GM12878 (cell line): ENCODE results near the gene RAB7B. TPM values are rescaled to one million over a fixed set of nuclear protein-coding genes. Genes with fewer than 3 reads are reported as not detected.

ENCODE experiments used
- ATAC-seq: fragments of 200-7000 bp; cut with Tn5 transposase; 3 replicates; pipeline ENCODE4 v1.9.1; 2020; ENCODE audit warnings: mild to moderate bottlenecking, moderate library complexity
- BruUV-seq: library from RNA; stranded (reverse); fragments of 400-500 nt; replicated peaks from 2 replicates; lab custom pipeline; 2021; lab: Mats Ljungman, UMichigan
- CTCF ChIA-PET: fragments of 300-600 bp; sonication (Branson Sonifier 250); formaldehyde crosslinking; extraction: SDS; loops from one replicate; lab custom pipeline; 2021; ENCODE audit warnings: inconsistent platforms; lab: Yijun Ruan, JAX
- POLR2A ChIA-PET: fragments of 350-600 bp; formaldehyde crosslinking; extraction: SDS; loops from one replicate; lab custom pipeline; 2021; ENCODE audit warnings: inconsistent platforms; lab: Charles Lee
- RAD21 ChIA-PET: fragments of 300-600 bp; sonication (Branson Sonifier 250); formaldehyde crosslinking; loops from one replicate; lab custom pipeline; 2023; ENCODE audit warnings: antibody characterized with exemption; ENCODE audit not compliant: unreplicated experiment; lab: Charles Lee
- SMC1A ChIA-PET: fragments of 300-600 bp; sonication (Branson Sonifier 250); formaldehyde crosslinking; loops from one replicate; lab custom pipeline; 2023; ENCODE audit not compliant: unreplicated experiment, uncharacterized antibody; lab: Charles Lee
- DNase-seq: peaks from one replicate; pipeline ENCODE4 v3.0.0-alpha.2; 2011; ENCODE audit warnings: low read depth, low spot score
- FAIRE-seq: peaks from 3 replicates; lab custom pipeline; 2011; peaks lifted over from hg19 to GRCh38; lab: Jason Lieb, UNC
- H2AFZ ChIP-seq: 2 replicates; pipeline ENCODE4 v1.6.0; 2011; ENCODE audit warnings: low read depth, low read length, control low read depth; ENCODE audit not compliant: control insufficient read depth
- H3K27ac ChIP-seq: 2 replicates; pipeline ENCODE4 v1.5.1; 2011; ENCODE audit warnings: control low read depth; ENCODE audit not compliant: control insufficient read depth, insufficient read depth
- H3K27me3 ChIP-seq, 2 experiments: replicated peaks in 1 of 2; 2 replicates each; pipeline versions ENCODE4 v1.6.0 to v1.6.1; 2011; ENCODE audit warnings: low read length in 1 of 2; ENCODE audit not compliant: control insufficient read depth in 2 of 2, insufficient read depth in 2 of 2
- H3K36me3 ChIP-seq, 2 experiments: 2 replicates each; pipeline ENCODE4 v1.5.1; 2011; ENCODE audit warnings: low read length in 1 of 2; ENCODE audit not compliant: control insufficient read depth in 2 of 2, insufficient read depth in 2 of 2
- H3K4me1 ChIP-seq: 2 replicates; pipeline ENCODE4 v1.6.1; 2011; ENCODE audit warnings: mild to moderate bottlenecking, low read length, moderate library complexity, mixed read lengths; ENCODE audit not compliant: control insufficient read depth, insufficient read depth
- H3K4me2 ChIP-seq: 2 replicates; pipeline ENCODE4 v1.6.0; 2011; ENCODE audit warnings: control low read depth; ENCODE audit not compliant: control insufficient read depth, insufficient read depth
- H3K4me3 ChIP-seq: fragments of 200-600 bp; sonication (generic); 2 replicates; pipeline ENCODE4 v1.5.1; 2016
- H3K79me2 ChIP-seq: 2 replicates; pipeline ENCODE4 v1.6.0; 2011; ENCODE audit warnings: low read length; ENCODE audit not compliant: control insufficient read depth, insufficient read depth
- H3K9ac ChIP-seq: 2 replicates; pipeline ENCODE4 v1.8.0; 2011; ENCODE audit warnings: low read length, control low read depth, mixed read lengths; ENCODE audit not compliant: control insufficient read depth, insufficient read depth
- H3K9me3 ChIP-seq: replicated peaks from 3 replicates; pipeline ENCODE4 v1.5.1; 2011; ENCODE audit warnings: mild to moderate bottlenecking, low read length; ENCODE audit not compliant: control insufficient read depth, insufficient read depth
- H4K20me1 ChIP-seq: 2 replicates; pipeline ENCODE4 v1.6.0; 2011; ENCODE audit not compliant: control insufficient read depth, insufficient read depth
- BCL3 ChIP-seq: IDR thresholded peaks from 2 replicates; pipeline ENCODE4 v1.6.1; 2011; ENCODE audit warnings: borderline replicate concordance, low read depth, mild to moderate bottlenecking, moderate library complexity, low read length; ENCODE audit not compliant: insufficient read depth, poor library complexity, severe bottlenecking
- FOXK2 ChIP-seq: fragments of 450-650 bp; IDR thresholded peaks from 2 replicates; pipeline ENCODE4 v1.6.1; 2017; ENCODE audit warnings: mild to moderate bottlenecking, moderate library complexity
- IRF3 ChIP-seq: fragments of 450-650 bp; IDR thresholded peaks from 2 replicates; pipeline ENCODE4 v1.6.1; 2014; ENCODE audit warnings: mild to moderate bottlenecking
- IRF5 ChIP-seq: fragments of 450-650 bp; IDR thresholded peaks from 2 replicates; pipeline ENCODE4 v1.6.1; 2017; ENCODE audit warnings: borderline replicate concordance
- NR2C2 ChIP-seq: IDR thresholded peaks from 2 replicates; pipeline ENCODE4 v1.6.1; 2011; ENCODE audit warnings: borderline replicate concordance, low read depth; ENCODE audit not compliant: control insufficient read depth, insufficient read length
- POLR2AphosphoS5 ChIP-seq: IDR thresholded peaks from 2 replicates; pipeline ENCODE4 v1.6.1; 2011; ENCODE audit warnings: mild to moderate bottlenecking, low read length, inconsistent platforms
- RELA ChIP-seq: fragments of 450-650 bp; IDR thresholded peaks from 2 replicates; pipeline ENCODE4 v1.8.0; 2014; ENCODE audit warnings: borderline replicate concordance; ENCODE audit not compliant: partially characterized antibody
- ZBED1 ChIP-seq: IDR thresholded peaks from 2 replicates; pipeline ENCODE4 v1.6.1; 2016; ENCODE audit warnings: borderline replicate concordance
- WGBS: methylation state at CpG from one replicate; pipeline ENCODE4 v1.1.6; 2016; ENCODE audit warnings: low lambda C conversion rate; ENCODE audit not compliant: insufficient replicate concordance, insufficient coverage; ENCODE audit errors: missing lambda C conversion rate; 5-methylcytosine and 5-hydroxymethylcytosine counted together
- in situ Hi-C: fragments of 300-500 bp; cut with MboI; formaldehyde crosslinking; loops from 9 replicates; pipeline ENCODE4 v1.14.3; 2018; ENCODE audit warnings: mixed read lengths
- intact Hi-C: fragments of 100-400 bp; cut with micrococcal nuclease; formaldehyde crosslinking; loops from one replicate; pipeline ENCODE4 v1.14.2; 2022; ENCODE audit not compliant: unreplicated experiment
- polyA plus RNA-seq, 11 experiments: library from polyadenylated mRNA; depleted of rRNA in 4 of 11; unstranded in 6 of 11; stranded (reverse) in 5 of 11; fragments of >200 nt; fragmentation: Nextera tagmentation in 4 of 11; fragmentation: Illumina TruSeq in 1 of 11; extraction: Ambion mirVana in 4 of 11; extraction: Trizol in 1 of 11; gene quantifications; 1 replicate in 1 of 11; 2 replicates in 10 of 11; pipeline versions ENCODE4 v1.2.1 to v1.2.3, GENCODE V29; 2011 to 2016; ENCODE audit warnings: inconsistent platforms in 2 of 11, missing spikeins in 2 of 11, low read depth in 1 of 11
- total RNA-seq, 4 experiments: library from RNA; depleted of rRNA in 3 of 4; stranded (reverse); fragments of >200 nt in 3 of 4; fragmentation: Illumina TruSeq in 1 of 4; extraction: Trizol in 1 of 4; gene quantifications; 2 replicates each; pipeline versions ENCODE4 v1.2.1 to v1.2.3, GENCODE V29; 2013 to 2021

The RAB7B gene
- total and polyA plus RNA-seq, 10 of the 15 experiments (the other 5 are each of a cell fraction or from before 2014, with no cell fraction given), result 0.09 TPM; not detected in 9

- BruUV-seq, result no TSS peak
- 69% methylated on average over 9 of the region's 11 CpGs for WGBS
- peak; percentile 40 for ATAC-seq
- Histone ChIP-seq H4K20me1 (no peaks in the 10 kb centered on the region), H3K27ac (no peak overlapping the region), H3K36me3 (no peaks in the 10 kb centered on the region), H3K4me3 (no peak overlapping the region), H3K27me3 (no peaks in the 10 kb centered on the region; a peak in 1 of 4 replicates), H3K4me2 (no peak overlapping the region), H2AFZ (no peak overlapping the region), H3K9me3 (no peaks in the 10 kb centered on the region), H3K79me2 (no peaks in the 10 kb centered on the region), H3K9ac (no peak overlapping the region), H3K4me1 (no peaks in the 10 kb centered on the region)
- in situ Hi-C loops, result no loop called here
- SMC1A ChIA-PET, result interaction anchor here (2.2 kb wide), 1 partner anchor 181 kb away, joined by 7 read pairs; no protein-coding TSS in a partner anchor
- RAD21 ChIA-PET, result interaction anchor here (1.0 to 2.4 kb wide), 2 partner anchors 53 to 55 kb away, joined by 3 to 6 read pairs; no protein-coding TSS in a partner anchor
- no peak for DNase-seq
- no peak for FAIRE-seq
- POLR2A ChIA-PET, result no interaction called here
- TF ChIP-seq POLR2AphosphoS5 (no peak), NR2C2 (peak; percentile 46), IRF5 (no peak)
- intact Hi-C loops, result no loop called here
- CTCF ChIA-PET, result interaction anchor here (0.9 to 3.0 kb wide), 6 partner anchors 53 to 314 kb away, joined by 3 to 13 read pairs (median 6); no protein-coding TSS in a partner anchor
These were observed 30.6 kb downstream of the RAB7B start for GRCh38 chr1:205972491-205973168.

GRCh38 chr1:205972081-205972480 lies 31.1 kb downstream of the RAB7B start:
- Histone ChIP-seq H3K4me1 (no peaks in the 10 kb centered on the region), H3K79me2 (no peaks in the 10 kb centered on the region), H3K4me2 (no peak overlapping the region), H3K9ac (no peak overlapping the region), H2AFZ (no peak overlapping the region), H4K20me1 (no peaks in the 10 kb centered on the region), H3K27ac (no peak overlapping the region), H3K4me3 (no peak overlapping the region), H3K9me3 (no peaks in the 10 kb centered on the region), H3K27me3 (no peaks in the 10 kb centered on the region; a peak in 1 of 4 replicates), H3K36me3 (no peaks in the 10 kb centered on the region)
- ChIA-PET POLR2A (no interaction called here), RAD21 (interaction anchor here (1.0 to 2.4 kb wide), 2 partner anchors 53 to 54 kb away, joined by 3 to 6 read pairs; no protein-coding TSS in a partner anchor), CTCF (interaction anchor here (0.9 to 3.0 kb wide), 8 partner anchors 13 to 313 kb away, joined by 3 to 13 read pairs (median 6); no protein-coding TSS in a partner anchor), SMC1A (interaction anchor here (1.2 to 2.7 kb wide), 4 partner anchors 131 to 313 kb away, joined by 3 to 11 read pairs (median 5); no protein-coding TSS in a partner anchor)
- WGBS, result 23% methylated on average over 4 of the region's 4 CpGs
- in situ Hi-C loops, result no loop called here
- no peak for FAIRE-seq
- ATAC-seq, result peak; percentile 30; the same call in 1 of the 3 replicates
- intact Hi-C loops, result no loop called here
- no TSS peak for BruUV-seq
- DNase-seq, result no peak
- TF ChIP-seq RELA (no peak), FOXK2 (no peak), BCL3 (no peak), NR2C2 (no peak), IRF3 (no peak), ZBED1 (no peak)
